K562 (cell line): Measurements from ENCODE around the gene MEF2D. TPM values are rescaled to one million over a fixed set of nuclear protein-coding genes. Genes with fewer than 3 reads are reported as not detected.

ENCODE experiments used
- BDP1 ChIP-seq: IDR thresholded peaks from 3 replicates; pipeline ENCODE4 v1.6.1; 2011; ENCODE audit not compliant: insufficient read length, insufficient read depth
- BHLHE40 ChIP-seq: IDR thresholded peaks from 2 replicates; pipeline ENCODE4 v1.6.1; 2011; ENCODE audit warnings: low read length, improper control_type of control experiment
- CEBPG ChIP-seq, 3 experiments: fragments of 200-800 bp in 1 of 3; sonication (Bioruptor generic) in 1 of 3; sonication (generic) in 1 of 3; formaldehyde crosslinking in 1 of 3; IDR thresholded peaks in 2 of 3; conservative IDR thresholded peaks in 1 of 3; 2 replicates each; pipeline versions ENCODE4 v1.6.1 to v1.8.0; 2016 to 2022; ENCODE audit warnings: missing compliant biosample characterization in 2 of 3, missing genetic modification characterization in 2 of 3, mild to moderate bottlenecking in 1 of 3, missing genetic modification reagents in 1 of 3
- E2F3 ChIP-seq: fragments of 250-450 bp; sonication (Bioruptor Pico); IDR thresholded peaks from 2 replicates; pipeline ENCODE4 v1.4.0; 2020; ENCODE audit warnings: mild to moderate bottlenecking
- EGR1 ChIP-seq: fragments of 450-650 bp; conservative IDR thresholded peaks from 2 replicates; pipeline ENCODE4 v1.6.1; 2017; ENCODE audit warnings: mild to moderate bottlenecking
- EP300 ChIP-seq: IDR thresholded peaks from 2 replicates; pipeline ENCODE4 v1.6.1; 2012; ENCODE audit warnings: low read length, improper control_type of control experiment
- EP400 ChIP-seq: fragments of 450-650 bp; IDR thresholded peaks from 2 replicates; pipeline ENCODE4 v1.6.1; 2017; ENCODE audit warnings: antibody characterized with exemption, mild to moderate bottlenecking, moderate library complexity
- ETV1 ChIP-seq: fragments of 450-650 bp; conservative IDR thresholded peaks from 2 replicates; pipeline ENCODE4 v1.6.1; 2016; ENCODE audit warnings: missing genetic modification characterization, control low read depth, low read depth, missing compliant biosample characterization
- FOS ChIP-seq: IDR thresholded peaks from 3 replicates; pipeline ENCODE4 v1.6.1; 2011; ENCODE audit not compliant: insufficient read length; ENCODE audit errors: extremely low read depth
- GTF2E2 ChIP-seq: fragments of 200-800 bp; sonication (Bioruptor generic); IDR thresholded peaks from 2 replicates; pipeline ENCODE4 v1.6.1; 2016; ENCODE audit warnings: missing genetic modification characterization, missing compliant biosample characterization
- HES1 ChIP-seq: fragments of 450-650 bp; IDR thresholded peaks from 2 replicates; pipeline ENCODE4 v1.6.1; 2016; ENCODE audit warnings: low read depth, mild to moderate bottlenecking, moderate library complexity
- JUND ChIP-seq, 2 experiments: IDR thresholded peaks; 2 replicates in 1 of 2; 3 replicates in 1 of 2; pipeline ENCODE4 v1.6.1; 2011; ENCODE audit warnings: borderline replicate concordance in 2 of 2, low read depth in 2 of 2, low read length in 2 of 2, improper control_type of control experiment in 1 of 2, missing biosample characterization in 1 of 2, missing genetic modification characterization in 1 of 2, missing genetic modification reagents in 1 of 2
- MAFK ChIP-seq: IDR thresholded peaks from 2 replicates; pipeline ENCODE4 v1.6.1; 2011; ENCODE audit warnings: low read length, improper control_type of control experiment
- MEIS2 ChIP-seq: fragments of 450-650 bp; IDR thresholded peaks from 2 replicates; pipeline ENCODE4 v1.6.1; 2014; ENCODE audit warnings: mild to moderate bottlenecking; ENCODE audit not compliant: partially characterized antibody
- MIER1 ChIP-seq: fragments of 450-650 bp; IDR thresholded peaks from 2 replicates; pipeline ENCODE4 v1.6.1; 2016; ENCODE audit warnings: antibody characterized with exemption, mild to moderate bottlenecking, low read depth
- MLX ChIP-seq, 2 experiments: fragments of 450-650 bp in 1 of 2; sonication (generic) in 1 of 2; formaldehyde crosslinking; conservative IDR thresholded peaks; 2 replicates each; pipeline versions ENCODE4 v1.4.0 to v1.8.1; 2020 to 2022; ENCODE audit warnings: mild to moderate bottlenecking in 1 of 2, missing genetic modification reagents in 1 of 2
- NFIC ChIP-seq: fragments of 450-650 bp; IDR thresholded peaks from 2 replicates; pipeline ENCODE4 v1.6.1; 2017; ENCODE audit warnings: mild to moderate bottlenecking, inconsistent platforms
- NRF1 ChIP-seq, 2 experiments: fragments of 450-650 bp; IDR thresholded peaks in 1 of 2; conservative IDR thresholded peaks in 1 of 2; 2 replicates each; pipeline ENCODE4 v1.6.1; 2014; ENCODE audit warnings: mild to moderate bottlenecking in 2 of 2
- RAD51 ChIP-seq: fragments of 450-650 bp; IDR thresholded peaks from 2 replicates; pipeline ENCODE4 v1.7.1; 2016; ENCODE audit warnings: low read depth, mild to moderate bottlenecking, borderline replicate concordance
- RBFOX2 ChIP-seq: fragments of 200-400 bp; formaldehyde crosslinking; IDR thresholded peaks from 2 replicates; pipeline ENCODE4 v1.6.1; 2017; ENCODE audit warnings: low read depth, mild to moderate bottlenecking, low read length, moderate library complexity
- TEAD1 ChIP-seq, 2 experiments: fragments of 450-650 bp in 1 of 2; sonication (generic) in 1 of 2; formaldehyde crosslinking; IDR thresholded peaks; 2 replicates each; pipeline versions ENCODE4 v1.4.0 to v1.8.0; 2020 to 2022; ENCODE audit warnings: mild to moderate bottlenecking in 2 of 2, missing genetic modification reagents in 1 of 2
- TFE3 ChIP-seq: fragments of 450-650 bp; formaldehyde crosslinking; IDR thresholded peaks from 2 replicates; pipeline ENCODE4 v1.4.0; 2020; ENCODE audit warnings: mild to moderate bottlenecking, mixed read lengths
- ZBTB2 ChIP-seq: fragments of 450-650 bp; IDR thresholded peaks from 2 replicates; pipeline ENCODE4 v1.6.1; 2016; ENCODE audit warnings: antibody characterized with exemption
- polyA plus RNA-seq, 8 experiments: library from polyadenylated mRNA; depleted of rRNA in 4 of 8; stranded (reverse) in 5 of 8; unstranded in 3 of 8; fragments of >200 nt; fragmentation: Nextera tagmentation in 2 of 8; fragmentation: Illumina TruSeq in 1 of 8; extraction: Ambion mirVana in 2 of 8; extraction: Trizol in 1 of 8; gene quantifications; 2 replicates each; pipeline versions ENCODE4 v1.2.1 to v1.2.3, GENCODE V29; 2011 to 2014; ENCODE audit warnings: inconsistent platforms in 1 of 8, missing spikeins in 1 of 8
- total RNA-seq, 7 experiments: library from RNA; depleted of rRNA in 6 of 7; stranded (reverse); fragments of >200 nt in 6 of 7; fragmentation: Illumina TruSeq in 2 of 7; extraction: Trizol in 2 of 7; gene quantifications; 2 replicates each; pipeline versions ENCODE4 v1.2.1 to v1.2.3, GENCODE V29; 2011 to 2021; ENCODE audit warnings: low replicate concordance in 1 of 7

The MEF2D gene
- total and polyA plus RNA-seq, 9 of the 15 experiments (the other 6 are each of a cell fraction or from before 2014, with no cell fraction given): 0.10 to 19.5 (median 2.6) TPM

GRCh38 chr1:156456625-156457465 is 43.7 kb downstream of the MEF2D start (continued):
- TF ChIP-seq JUND (IDR thresholded peaks at IDR 0.05; ENCODE audit: borderline replicate concordance, low read depth, low read length) (no peak), JUND (tag; IDR thresholded peaks at IDR 0.05; ENCODE audit: borderline replicate concordance, low read depth, low read length) (0 out of 3 replicates have a peak, but pooled peaks have one; percentile 33), MAFK (no peak), MLX (CRISPR knock-in tag; conservative IDR thresholded peaks at IDR 0.05) (no peak), ETV1 (tag) (no peak), GTF2E2 (no peak), EGR1 (peak; percentile 80), MIER1 (0 out of 2 replicates have a peak, but pooled peaks have one; percentile 17), BDP1 (no peak), FOS (peak; percentile 13), RBFOX2 (peak; percentile 76), TEAD1 (CRISPR knock-in tag; IDR thresholded peaks at IDR 0.05) (peak; percentile 5 to 72; a peak in 1 of 4 replicates), ZBTB2 (peak; percentile 90), HES1 (peak; percentile 15; the same call in 1 of the 2 replicates), EP400 (peak; percentile 61; the same call in 1 of the 2 replicates), E2F3 (CRISPR knock-in tag) (peak; percentile 57; the same call in 1 of the 2 replicates), TFE3 (peak; percentile 56; the same call in 1 of the 2 replicates), NRF1 (conservative IDR thresholded peaks at IDR 0.05 in 1 of 2, IDR thresholded peaks at IDR 0.05 in 1 of 2) (peak; percentile 94 to 95), MEIS2 (peak; percentile 65), NFIC (peak; percentile 50), BHLHE40 (peak; percentile 97), EP300 (peak; percentile 17; the same call in 1 of the 2 replicates), CEBPG (CRISPR knock-in tag; IDR thresholded peaks at IDR 0.05) (peak; percentile 68; the same call in 1 of the 2 replicates), CEBPG (tag; conservative IDR thresholded peaks at IDR 0.05 in 1 of 2, IDR thresholded peaks at IDR 0.05 in 1 of 2) (no peak), RAD51 (peak; percentile 95)
